LNCaP clone FGC (cell line): ENCODE results near the gene SLC10A7.

Experiments
- DNase-seq: peaks from one replicate; pipeline ENCODE4 v3.0.0-alpha.2; 2011; ENCODE audit warnings: low read depth
- H3K4me3 ChIP-seq: 2 replicates; pipeline ENCODE4 v1.5.1; 2011; ENCODE audit warnings: mild to moderate bottlenecking, low read depth, low read length, control low read depth
- TF ChIP-seq, protein P1 (sequence below): IDR thresholded peaks from 2 replicates; pipeline ENCODE4 v1.5.1; 2012; ENCODE audit warnings: mild to moderate bottlenecking; ENCODE audit not compliant: control insufficient read depth, insufficient read depth; ENCODE audit errors: extremely low read depth

The SLC10A7 gene

DNA sequence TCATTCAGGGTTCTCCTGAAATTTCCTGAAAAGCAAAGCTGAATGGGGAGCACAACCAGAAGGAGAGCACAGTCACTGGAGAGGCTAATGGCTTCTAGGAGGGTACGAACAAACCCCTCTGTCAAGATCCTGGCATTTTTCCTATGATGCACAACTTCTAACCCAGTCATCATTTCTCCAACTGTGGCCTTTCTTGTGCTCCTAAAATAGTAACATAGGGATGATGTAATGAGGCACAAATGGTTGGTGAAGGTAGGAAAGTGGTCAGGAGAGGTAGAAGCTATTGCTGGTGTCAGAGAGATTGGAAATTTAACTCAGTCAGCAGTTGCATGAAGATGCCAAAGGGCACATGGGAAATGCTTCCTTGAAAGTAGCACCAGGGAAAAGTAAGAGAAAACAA lies 52.7 kb downstream of the SLC10A7 start:
- DNase-seq: no peak
- TF ChIP-seq, protein P1, sequence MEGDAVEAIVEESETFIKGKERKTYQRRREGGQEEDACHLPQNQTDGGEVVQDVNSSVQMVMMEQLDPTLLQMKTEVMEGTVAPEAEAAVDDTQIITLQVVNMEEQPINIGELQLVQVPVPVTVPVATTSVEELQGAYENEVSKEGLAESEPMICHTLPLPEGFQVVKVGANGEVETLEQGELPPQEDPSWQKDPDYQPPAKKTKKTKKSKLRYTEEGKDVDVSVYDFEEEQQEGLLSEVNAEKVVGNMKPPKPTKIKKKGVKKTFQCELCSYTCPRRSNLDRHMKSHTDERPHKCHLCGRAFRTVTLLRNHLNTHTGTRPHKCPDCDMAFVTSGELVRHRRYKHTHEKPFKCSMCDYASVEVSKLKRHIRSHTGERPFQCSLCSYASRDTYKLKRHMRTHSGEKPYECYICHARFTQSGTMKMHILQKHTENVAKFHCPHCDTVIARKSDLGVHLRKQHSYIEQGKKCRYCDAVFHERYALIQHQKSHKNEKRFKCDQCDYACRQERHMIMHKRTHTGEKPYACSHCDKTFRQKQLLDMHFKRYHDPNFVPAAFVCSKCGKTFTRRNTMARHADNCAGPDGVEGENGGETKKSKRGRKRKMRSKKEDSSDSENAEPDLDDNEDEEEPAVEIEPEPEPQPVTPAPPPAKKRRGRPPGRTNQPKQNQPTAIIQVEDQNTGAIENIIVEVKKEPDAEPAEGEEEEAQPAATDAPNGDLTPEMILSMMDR: no peak
- no peak overlapping the region for H3K4me3 ChIP-seq

DNA sequence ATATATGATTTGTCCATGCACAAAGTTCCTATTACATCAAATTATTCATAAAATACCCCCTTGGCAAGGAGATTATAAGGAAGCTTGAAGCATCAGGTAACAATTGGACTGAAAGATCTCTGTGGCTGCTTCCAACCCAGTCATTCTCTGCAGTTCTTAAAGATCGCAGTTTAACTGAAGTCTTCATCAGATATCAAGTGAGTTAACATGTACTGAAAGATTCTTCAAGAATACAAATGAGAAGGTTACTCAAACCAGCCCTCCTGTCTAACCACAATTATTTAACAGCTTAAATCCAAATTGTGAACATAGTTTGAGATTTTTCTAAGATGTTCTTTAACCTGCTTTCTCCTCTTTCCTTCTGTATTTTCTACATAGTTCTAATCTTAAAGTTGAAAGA lies 56.1 kb downstream of the SLC10A7 start:
- TF ChIP-seq, protein P1: no peak
- no peak for DNase-seq
- no peak overlapping the region for H3K4me3 ChIP-seq

DNA sequence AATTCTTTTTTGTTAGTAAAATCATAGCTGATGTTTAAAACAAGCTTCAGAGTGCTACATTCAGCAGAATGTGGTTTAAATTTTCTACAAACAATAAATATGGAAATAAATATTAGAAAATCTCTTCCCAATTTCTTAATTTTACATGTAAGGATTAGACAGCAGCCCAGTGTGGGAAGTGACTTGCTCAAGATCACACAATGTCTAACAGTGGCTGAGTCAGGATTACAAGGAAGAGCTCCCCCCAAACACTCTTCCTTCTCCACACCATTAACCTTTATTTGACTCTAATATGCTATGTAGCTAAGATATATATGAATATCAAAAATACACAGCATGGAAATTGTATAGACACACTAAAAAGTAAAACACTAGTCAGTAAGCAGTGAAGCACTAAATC lies 59.5 kb downstream of the SLC10A7 start:
- DNase-seq: no peak
- TF ChIP-seq, protein P1: no peak
- no peak overlapping the region for H3K4me3 ChIP-seq

DNA sequence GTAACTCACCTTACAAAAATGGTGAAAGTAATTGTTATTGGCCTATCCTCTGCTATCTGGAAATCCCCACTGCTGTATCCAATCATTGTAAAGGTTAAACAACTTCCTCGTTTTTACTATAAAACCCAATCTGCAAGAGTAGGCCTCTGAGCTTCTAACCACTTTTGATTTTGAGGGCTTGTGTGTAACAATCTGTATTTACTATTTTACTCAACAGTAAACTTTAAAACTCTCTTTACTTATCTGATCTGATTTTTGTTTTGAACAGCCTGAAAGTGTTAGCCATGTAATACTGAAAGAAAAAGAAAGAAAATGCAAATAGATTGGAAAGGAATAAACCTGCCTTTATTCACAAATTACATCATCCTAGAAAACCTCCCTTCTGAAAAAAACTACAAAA lies 63.1 kb downstream of the SLC10A7 start:
- TF ChIP-seq, protein P1: no peak
- no peak overlapping the region for H3K4me3 ChIP-seq
- no peak for DNase-seq

DNA sequence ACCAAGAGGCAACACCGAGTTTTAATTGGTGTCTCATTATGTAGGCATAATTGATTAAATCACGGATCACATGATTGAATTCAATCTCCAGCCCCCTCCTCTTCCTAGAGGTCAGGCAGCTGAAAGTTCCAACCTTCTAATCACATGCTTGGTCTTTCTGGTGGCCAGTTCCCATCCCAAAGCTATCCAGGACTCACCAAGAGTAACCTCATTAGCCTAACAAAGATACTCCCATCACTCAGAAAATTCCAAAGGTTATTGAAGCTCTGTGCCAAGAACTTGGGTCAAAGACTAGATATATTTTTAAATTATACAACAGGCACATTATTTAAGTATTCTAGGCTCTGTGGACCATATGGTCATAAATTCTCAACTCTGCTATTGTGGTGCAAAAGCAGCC lies 65.1 kb downstream of the SLC10A7 start:
- H3K4me3 ChIP-seq: no peak overlapping the region
- no peak for DNase-seq
- TF ChIP-seq, protein P1: no peak

DNA sequence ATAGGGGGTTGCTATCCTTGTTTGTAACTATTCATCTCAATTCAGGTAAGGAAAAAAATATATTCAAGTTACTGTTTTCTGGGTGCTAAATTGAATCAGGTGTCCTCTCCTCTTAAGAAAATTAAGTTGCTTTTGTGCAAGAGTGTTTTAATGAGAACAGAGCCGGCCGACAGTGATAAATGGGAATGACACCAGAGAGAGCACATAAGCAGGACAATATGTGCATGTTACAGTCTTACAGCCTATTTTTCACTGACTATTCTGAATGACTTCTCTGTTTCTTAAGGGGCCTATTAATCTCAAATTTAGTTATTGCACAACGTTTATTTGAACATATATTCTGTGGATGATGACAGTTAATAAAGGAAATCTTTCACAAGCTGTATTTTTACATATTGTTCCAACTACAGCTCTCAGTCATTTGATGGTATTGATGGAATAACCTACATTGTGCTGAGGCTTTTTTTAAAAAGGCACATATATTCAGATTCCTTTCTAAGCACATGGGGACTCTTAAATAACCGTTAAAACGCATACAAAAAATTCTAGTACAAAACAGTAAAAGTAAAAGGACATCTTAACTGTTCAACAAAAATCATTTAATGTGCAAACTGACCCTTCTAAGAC lies 68.4 kb downstream of the SLC10A7 start:
- no peak overlapping the region for H3K4me3 ChIP-seq
- TF ChIP-seq, protein P1: no peak
- DNase-seq: no peak

DNA sequence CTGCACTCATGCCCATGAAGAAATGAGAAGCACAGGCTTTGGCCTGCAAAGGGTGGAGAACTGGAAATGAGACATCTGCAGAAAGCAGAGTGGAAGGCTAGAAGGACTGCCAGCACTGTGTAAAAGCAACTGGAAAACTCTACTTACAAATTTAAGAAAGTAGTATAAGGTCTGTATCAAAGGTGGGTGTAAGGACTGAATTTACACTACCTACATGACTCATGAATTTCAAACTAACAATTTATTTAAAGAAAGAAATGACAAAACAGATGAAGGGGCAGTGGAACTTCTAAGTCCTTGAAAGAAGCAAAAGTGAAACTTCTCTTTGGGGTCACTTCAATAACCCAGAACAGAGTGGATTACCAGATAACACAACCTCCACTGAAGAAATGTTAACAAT lies 71.2 kb downstream of the SLC10A7 start:
- TF ChIP-seq, protein P1: no peak
- DNase-seq: no peak

More for the DNA sequence above, 71.2 kb downstream of the SLC10A7 start:
- H3K4me3 ChIP-seq: no peak overlapping the region
